DOHH2 (cell line): ENCODE data around the gene ACP4.
A peak's percentile ranks its signal among the peaks of the same experiment; 100 is the strongest.

Source experiments
- H3F3A ChIP-seq: fragments of 200-600 bp; sonication (generic), shearing (Covaris generic); 2 replicates; pipeline ENCODE4 v1.6.0; 2016; ENCODE audit warnings: antibody characterized with exemption, mild to moderate bottlenecking; ENCODE audit not compliant: control insufficient read depth, insufficient read depth
- H3K27ac ChIP-seq: fragments of 200-600 bp; sonication (generic); 2 replicates; pipeline ENCODE4 v1.5.1; 2014; ENCODE audit warnings: low read depth, mild to moderate bottlenecking, low read length, moderate library complexity
- H3K27me3 ChIP-seq: fragments of 200-600 bp; sonication (generic); 2 replicates; pipeline ENCODE4 v1.6.1; 2014; ENCODE audit warnings: mild to moderate bottlenecking, low read length, mixed read lengths; ENCODE audit not compliant: control insufficient read depth
- H3K36me3 ChIP-seq: fragments of 200-600 bp; sonication (generic); 2 replicates; pipeline ENCODE4 v1.6.1; 2014; ENCODE audit warnings: mild to moderate bottlenecking, low read length, moderate library complexity, mixed read lengths; ENCODE audit not compliant: control insufficient read depth
- H3K4me1 ChIP-seq: fragments of 200-600 bp; sonication (generic); 2 replicates; pipeline ENCODE4 v1.6.1; 2014; ENCODE audit warnings: mild to moderate bottlenecking, low read length, mixed read lengths; ENCODE audit not compliant: control insufficient read depth
- H3K4me2 ChIP-seq: fragments of 200-600 bp; sonication (generic); 2 replicates; pipeline ENCODE4 v1.6.0; 2014; ENCODE audit warnings: mild to moderate bottlenecking, low read length, moderate library complexity
- H3K4me3 ChIP-seq: fragments of 200-600 bp; sonication (generic); 2 replicates; pipeline ENCODE4 v1.5.1; 2014; ENCODE audit warnings: mild to moderate bottlenecking, low read length, mixed read lengths
- H3K79me2 ChIP-seq: fragments of 200-600 bp; sonication (generic); 2 replicates; pipeline ENCODE4 v1.6.1; 2014; ENCODE audit warnings: mild to moderate bottlenecking, low read length, mixed read lengths; ENCODE audit not compliant: control insufficient read depth
- H3K9me2 ChIP-seq: fragments of 200-600 bp; sonication (generic); replicated peaks from 2 replicates; pipeline ENCODE4 v1.6.1; 2014; ENCODE audit warnings: mild to moderate bottlenecking, low read length, mixed read lengths; ENCODE audit not compliant: control insufficient read depth
- H3K9me3 ChIP-seq: fragments of 200-600 bp; sonication (generic); 2 replicates; pipeline ENCODE4 v1.6.1; 2014; ENCODE audit warnings: antibody characterized with exemption, low read length, mixed read lengths; ENCODE audit not compliant: control insufficient read depth, insufficient read depth
- H4K20me1 ChIP-seq: fragments of 200-600 bp; sonication (generic); 2 replicates; pipeline ENCODE4 v1.6.0; 2014; ENCODE audit warnings: low read depth, mild to moderate bottlenecking, antibody characterized with exemption, low read length, moderate library complexity; ENCODE audit not compliant: control insufficient read depth, insufficient read depth
- CTCF ChIP-seq: fragments of 200-600 bp; sonication (generic); IDR thresholded peaks from one replicate; pipeline ENCODE4 v1.5.1; 2014; ENCODE audit warnings: antibody characterized with exemption, mild to moderate bottlenecking, low read depth, low read length; ENCODE audit not compliant: poor library complexity, severe bottlenecking
- EZH2phosphoT487 ChIP-seq: fragments of 200-600 bp; sonication (generic); IDR thresholded peaks from 2 replicates; pipeline ENCODE4 v1.6.1; 2017; ENCODE audit warnings: borderline replicate concordance, mild to moderate bottlenecking, antibody characterized with exemption, low read length, moderate library complexity, mixed read lengths

ACP4 gene

GRCh38 chr19:50833117-50833801, 43.0 kb downstream of the ACP4 start, which contains the start of gene KLK15:
KLK15 (minus strand) TSS chr19:50833574; CDS start chr19:50831492, 2,082 bp downstream.
- Histone ChIP-seq H3K27ac (no peak within 1 kb of the TSS), H3K79me2 (no peaks in the 10 kb centered on the region), H3K36me3 (no peaks in the 10 kb centered on the region), H3K27me3 (peaks cover 26% of the 10 kb centered on the region), H3K4me1 (peaks cover 13% of the 10 kb centered on the region), H3K4me2 (no peak within 1 kb of the TSS), H4K20me1 (no peaks in the 10 kb centered on the region), H3K9me3 (no peaks in the 10 kb centered on the region), H3K4me3 (no peak within 1 kb of the TSS), H3K9me2 (no peaks in the 10 kb centered on the region), H3F3A (no peaks in the 10 kb centered on the region)
- TF ChIP-seq EZH2phosphoT487 (no peak), CTCF (no peak)

- Histone ChIP-seq H3K4me2 (no peak overlapping the region), H3F3A (no peaks in the 10 kb centered on the region), H3K4me3 (no peak overlapping the region), H3K9me3 (no peaks in the 10 kb centered on the region), H3K79me2 (no peaks in the 10 kb centered on the region), H3K4me1 (peaks cover 13% of the 10 kb centered on the region), H4K20me1 (no peaks in the 10 kb centered on the region), H3K9me2 (no peaks in the 10 kb centered on the region), H3K27me3 (peaks cover 26% of the 10 kb centered on the region), H3K27ac (no peak overlapping the region), H3K36me3 (no peaks in the 10 kb centered on the region)
- no peak for TF ChIP-seq EZH2phosphoT487
These were observed 43.6 kb downstream of the ACP4 start for GRCh38 chr19:50833802-50834167.

- Histone ChIP-seq H3K27ac (no peak overlapping the region), H4K20me1 (no peaks in the 10 kb centered on the region), H3K4me1 (peaks cover 13% of the 10 kb centered on the region), H3K9me3 (no peaks in the 10 kb centered on the region), H3K4me2 (peak overlapping the region; percentile 71), H3K79me2 (no peaks in the 10 kb centered on the region), H3K27me3 (peaks cover 26% of the 10 kb centered on the region), H3F3A (no peaks in the 10 kb centered on the region), H3K36me3 (no peaks in the 10 kb centered on the region), H3K4me3 (peak overlapping the region; percentile 77), H3K9me2 (no peaks in the 10 kb centered on the region)
- no peak for TF ChIP-seq EZH2phosphoT487
- no peak for TF ChIP-seq CTCF
These were observed 45.0 kb downstream of the ACP4 start for GRCh38 chr19:50835103-50835784.
